GM18873 (cell line): ENCODE measurements around the gene GPR32.
"Not testable (repeated sequence)": the region's sequence is repeated elsewhere in the genome, so short reads cannot be mapped to it uniquely, and the experiment has no call there.

Source experiments
- ATAC-seq: cut with Tn5 transposase; IDR thresholded peaks from one replicate; pipeline ENCODE4 v1.9.1; 2021; ENCODE audit warnings: mild to moderate bottlenecking, moderate library complexity, moderate number of reproducible peaks; ENCODE audit not compliant: unreplicated experiment, low FRiP score

Gene GPR32, protein sequence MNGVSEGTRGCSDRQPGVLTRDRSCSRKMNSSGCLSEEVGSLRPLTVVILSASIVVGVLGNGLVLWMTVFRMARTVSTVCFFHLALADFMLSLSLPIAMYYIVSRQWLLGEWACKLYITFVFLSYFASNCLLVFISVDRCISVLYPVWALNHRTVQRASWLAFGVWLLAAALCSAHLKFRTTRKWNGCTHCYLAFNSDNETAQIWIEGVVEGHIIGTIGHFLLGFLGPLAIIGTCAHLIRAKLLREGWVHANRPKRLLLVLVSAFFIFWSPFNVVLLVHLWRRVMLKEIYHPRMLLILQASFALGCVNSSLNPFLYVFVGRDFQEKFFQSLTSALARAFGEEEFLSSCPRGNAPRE

DNA sequence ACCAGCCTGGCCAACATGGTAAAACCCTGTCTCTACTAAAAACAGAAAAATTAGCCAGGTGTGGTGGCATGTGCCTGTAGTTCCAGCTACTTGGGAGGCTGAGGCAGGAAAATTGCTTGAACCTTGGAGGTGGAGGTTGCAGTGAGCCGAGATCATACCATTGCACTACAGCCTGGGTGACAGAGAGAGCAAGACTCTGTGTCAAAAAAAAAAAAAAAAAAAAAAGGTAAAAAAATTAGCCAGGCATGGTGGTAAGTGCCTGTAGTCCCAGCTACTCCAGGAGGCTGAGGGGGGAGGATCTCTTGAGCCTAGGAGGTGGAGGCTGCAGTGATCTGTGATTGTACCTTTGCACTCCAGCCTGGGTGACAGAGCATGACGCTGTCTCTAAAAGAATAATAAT, at the start of gene GPR32:
GPR32 (plus strand) TSS at position 301 of the 400 bp plus-strand sequence. CDS start 137 bp downstream, outside the sequence.
- ATAC-seq, result not testable (repeated sequence)

DNA sequence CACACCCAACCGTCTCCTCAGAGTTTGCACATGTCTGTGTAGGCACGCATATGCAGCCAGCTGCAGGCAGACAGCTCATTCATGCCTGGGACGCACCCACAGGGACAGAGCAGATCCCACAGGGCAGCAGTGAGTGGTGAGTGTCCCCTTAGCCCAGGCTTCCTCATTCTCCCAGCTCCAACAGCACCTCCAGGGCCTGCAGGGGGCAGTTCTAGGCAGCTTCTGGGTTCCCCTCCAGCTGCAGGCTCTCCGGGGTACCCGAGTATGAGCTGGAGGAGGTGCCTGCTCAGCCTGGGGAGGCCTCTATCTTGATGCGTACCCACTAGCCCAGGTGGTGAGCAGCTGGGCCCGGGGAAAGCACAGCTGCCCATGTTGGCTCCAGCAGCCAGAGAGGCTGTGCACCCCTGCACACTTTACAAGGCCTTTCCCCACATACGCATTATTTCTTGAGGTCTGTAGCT, 49.3 kb upstream of the GPR32 start:
- ATAC-seq, result no peak

GRCh38 chr19:50721441-50722137, 48.7 kb upstream of the GPR32 start:
- ATAC-seq, result no peak

- no peak for ATAC-seq
These were observed 47.9 kb upstream of the GPR32 start for GRCh38 chr19:50722201-50723013.

DNA sequence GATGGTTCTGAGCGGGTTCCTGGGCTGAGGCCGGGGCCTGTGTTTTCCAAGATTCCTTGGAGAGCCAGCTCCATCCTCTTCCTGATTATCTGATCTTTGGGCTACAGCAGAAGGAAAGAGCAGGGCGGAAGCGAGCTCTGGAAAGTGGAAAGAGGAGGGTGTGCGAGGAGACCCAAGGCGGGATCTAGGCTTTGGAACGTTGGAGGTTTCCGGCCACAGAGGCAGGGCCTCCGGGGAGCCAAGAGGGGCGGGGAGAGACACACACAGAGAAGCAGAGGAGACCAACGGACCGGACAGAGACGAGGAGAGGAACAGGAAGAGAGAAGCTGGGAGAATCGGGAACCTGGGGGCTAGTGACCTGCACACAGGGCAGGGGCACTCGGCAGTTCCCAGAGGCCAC, 47.2 kb upstream of the GPR32 start, which contains the start of gene CLEC11A:
CLEC11A (plus strand) TSS at position 296 of the 400 bp plus-strand sequence. CDS start 162 bp downstream, outside the sequence.
- no peak for ATAC-seq

DNA sequence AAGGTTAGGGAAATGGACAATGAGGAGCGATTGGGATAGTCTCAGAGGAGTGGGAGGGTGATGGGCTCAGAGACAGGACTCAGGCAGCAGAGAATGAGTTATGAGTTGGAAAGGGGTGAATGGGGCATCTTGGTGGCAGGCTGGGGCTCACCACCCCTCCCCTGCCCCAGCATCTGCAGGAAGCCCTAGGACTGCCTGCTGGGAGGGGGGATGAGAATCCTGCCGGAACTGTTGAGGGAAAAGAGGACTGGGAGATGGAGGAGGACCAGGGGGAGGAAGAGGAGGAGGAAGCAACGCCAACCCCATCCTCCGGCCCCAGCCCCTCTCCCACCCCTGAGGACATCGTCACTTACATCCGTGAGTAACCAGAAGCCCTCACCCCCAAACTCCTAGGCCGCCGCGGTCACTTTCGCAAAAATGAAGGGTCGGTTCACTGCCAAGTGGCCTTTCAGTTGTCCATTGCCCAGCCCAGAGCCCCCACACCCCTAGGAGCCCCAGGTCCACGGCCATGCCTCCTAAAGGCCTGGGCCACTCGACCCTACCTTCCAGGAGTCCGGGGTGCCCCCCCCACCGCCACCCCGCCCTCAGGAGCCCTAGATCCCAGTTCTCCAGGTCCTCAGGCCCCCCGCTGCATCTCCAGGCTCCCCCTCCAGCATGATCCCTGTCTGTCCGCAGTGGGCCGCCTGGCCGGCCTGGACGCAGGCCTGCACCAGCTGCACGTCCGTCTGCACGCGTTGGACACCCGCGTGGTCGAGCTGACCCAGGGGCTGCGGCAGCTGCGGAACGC, 46.3 kb upstream of the GPR32 start:
- no peak for ATAC-seq

- ATAC-seq, result no peak
These were observed 45.6 kb upstream of the GPR32 start for GRCh38 chr19:50724522-50725217.

DNA sequence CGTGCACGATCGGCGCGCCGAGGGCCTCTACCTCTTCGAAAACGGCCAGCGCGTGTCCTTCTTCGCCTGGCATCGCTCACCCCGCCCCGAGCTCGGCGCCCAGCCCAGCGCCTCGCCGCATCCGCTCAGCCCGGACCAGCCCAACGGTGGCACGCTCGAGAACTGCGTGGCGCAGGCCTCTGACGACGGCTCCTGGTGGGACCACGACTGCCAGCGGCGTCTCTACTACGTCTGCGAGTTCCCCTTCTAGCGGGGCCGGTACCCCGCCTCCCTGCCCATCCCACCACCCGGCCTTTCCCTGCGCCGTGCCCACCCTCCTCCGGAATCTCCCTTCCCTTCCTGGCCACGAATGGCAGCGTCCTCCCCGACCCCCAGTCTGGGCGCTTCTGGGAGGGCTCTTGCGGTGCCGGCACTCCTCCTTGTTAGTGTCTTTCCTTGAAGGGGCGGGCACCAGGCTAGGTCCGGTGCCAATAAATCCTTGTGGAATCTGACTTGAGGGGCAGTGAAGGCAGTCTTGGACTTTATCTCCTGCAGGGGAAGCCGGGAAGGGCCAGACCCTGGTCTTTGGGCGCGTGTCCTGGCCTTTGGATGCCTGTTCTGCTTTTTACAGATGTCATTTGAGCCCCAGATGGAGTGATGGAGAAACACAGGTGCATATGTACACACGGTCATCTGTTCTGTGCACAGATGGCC, 44.9 kb upstream of the GPR32 start:
- no peak for ATAC-seq

DNA sequence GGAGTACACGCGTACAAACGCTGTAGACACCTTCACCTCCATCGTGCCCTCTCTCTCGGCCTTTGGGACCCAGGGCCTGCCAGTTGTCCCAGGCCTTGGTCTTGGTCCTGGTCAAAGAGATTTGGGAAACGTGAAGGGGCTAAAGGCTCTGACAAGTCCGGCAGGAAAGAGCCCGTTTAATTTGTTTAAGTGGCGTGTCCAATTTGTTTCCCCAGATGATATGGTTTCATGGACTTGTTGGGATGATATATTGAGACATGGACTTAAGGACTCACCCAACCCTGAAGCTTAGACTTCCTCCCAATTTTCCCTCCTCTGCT, 44.4 kb upstream of the GPR32 start:
- no peak for ATAC-seq

- ATAC-seq, result no peak
These were observed 42.1 kb upstream of the GPR32 start for GRCh38 chr19:50728084-50728737.

- no peak for ATAC-seq
These were observed 40.4 kb upstream of the GPR32 start for GRCh38 chr19:50729894-50730293.

DNA sequence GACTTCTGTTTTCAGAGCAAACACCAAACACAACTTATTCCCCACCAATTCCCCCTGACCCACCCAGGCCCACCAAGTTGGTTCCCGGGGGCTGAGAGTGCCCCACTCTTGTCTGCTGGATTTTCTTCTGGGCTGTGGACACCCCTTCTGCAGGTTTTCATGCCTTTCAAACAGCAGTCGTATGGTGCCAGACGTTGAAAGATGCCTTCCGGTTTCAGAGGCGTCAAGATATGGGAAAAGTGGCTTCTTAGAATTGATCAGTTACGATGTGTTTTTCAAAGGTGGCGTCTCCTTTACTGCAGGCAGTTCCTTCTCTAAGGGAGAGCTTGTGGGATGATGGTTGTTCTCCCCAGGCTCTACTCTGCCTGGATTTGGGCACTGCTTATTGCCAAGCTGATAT, 34.4 kb upstream of the GPR32 start:
- ATAC-seq, result no peak

DNA sequence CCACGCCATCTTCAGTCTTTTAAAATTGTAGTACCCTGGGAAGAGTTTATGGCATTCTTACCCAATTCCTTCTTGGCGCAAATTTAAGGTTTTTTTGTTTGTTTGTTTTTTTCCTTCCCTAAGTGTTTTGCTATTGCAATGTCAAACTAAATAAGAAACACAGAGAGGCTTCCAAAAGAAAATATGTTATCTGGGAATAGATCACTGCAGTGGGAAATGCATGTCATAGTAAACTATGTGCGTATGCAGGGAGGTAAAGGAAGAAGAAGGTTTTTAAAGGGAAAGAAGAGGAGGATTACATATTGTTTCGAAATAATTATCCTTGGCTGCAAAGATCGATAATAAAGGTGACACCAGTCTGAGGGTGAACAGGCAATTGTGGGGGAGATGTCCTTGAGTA, 33.9 kb upstream of the GPR32 start:
- ATAC-seq, result no peak

GRCh38 chr19:50739132-50739913, 30.9 kb upstream of the GPR32 start:
- no peak for ATAC-seq

- ATAC-seq, result no peak
These were observed 30.3 kb upstream of the GPR32 start for GRCh38 chr19:50739914-50740426.

- no peak for ATAC-seq
These were observed 28.9 kb upstream of the GPR32 start for GRCh38 chr19:50741179-50741933.

GRCh38 chr19:50743537-50743936, 26.7 kb upstream of the GPR32 start:
- ATAC-seq, result no peak
